Nephron (organoid): ENCODE results near the gene KHDC1.
"Not testable (repeated sequence)": the region's sequence is repeated elsewhere in the genome, so short reads cannot be mapped to it uniquely, and the experiment has no call there.

Experiments used
- H3K27ac Mint-ChIP-seq, 3 experiments: 2 replicates each; pipeline ENCODE4 v1.8.0; 2020; ENCODE audit warnings: mixed read lengths in 3 of 3, mild to moderate bottlenecking in 2 of 3, moderate library complexity in 1 of 3
- H3K27me3 Mint-ChIP-seq: 2 replicates; pipeline ENCODE4 v1.8.0; 2021; ENCODE audit warnings: low read depth, mild to moderate bottlenecking, moderate library complexity, mixed read lengths
- H3K36me3 Mint-ChIP-seq: 2 replicates; pipeline ENCODE4 v1.8.0; 2020; ENCODE audit warnings: low read depth, mixed read lengths
- H3K4me1 Mint-ChIP-seq: 2 replicates; pipeline ENCODE4 v1.8.0; 2020; ENCODE audit warnings: mixed read lengths
- H3K4me3 Mint-ChIP-seq, 3 experiments: 2 replicates each; pipeline ENCODE4 v1.8.0; 2020; ENCODE audit warnings: mild to moderate bottlenecking in 3 of 3, mixed read lengths in 3 of 3, moderate library complexity in 2 of 3
- H3K9me3 Mint-ChIP-seq: 2 replicates; pipeline ENCODE4 v1.8.0; 2020; ENCODE audit warnings: mixed read lengths
- TF ChIP-seq, protein P1 (sequence below), 3 experiments: fragments of 200-600 bp; sonication (generic); IDR thresholded peaks; one replicate each; pipeline ENCODE4 v1.5.0; 2021; ENCODE audit warnings: antibody characterized with exemption in 3 of 3; ENCODE audit not compliant: unreplicated experiment in 3 of 3

KHDC1 gene

DNA sequence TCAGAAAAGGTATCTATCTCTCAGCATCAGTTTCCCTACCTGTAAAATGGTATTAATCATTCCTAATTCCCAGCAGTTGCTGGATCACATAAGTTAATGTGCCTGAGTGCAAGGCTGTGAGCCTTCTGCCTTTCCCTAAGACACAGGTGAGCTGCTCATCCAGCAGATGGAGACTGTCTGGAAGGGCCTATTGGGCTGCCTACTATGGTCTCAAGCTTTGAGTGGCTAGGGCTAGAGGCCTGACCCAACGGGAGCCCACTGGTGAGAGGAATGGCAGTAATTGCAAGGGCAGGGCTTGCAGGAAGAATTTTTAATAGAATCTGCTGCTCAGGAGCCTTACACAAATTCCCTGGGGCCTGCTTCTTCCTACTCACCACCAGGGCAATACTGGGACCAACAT is 4.3 kb downstream of the KHDC1 start:
- peaks cover 6% of the 10 kb centered on the region for H3K4me1 Mint-ChIP-seq
- H3K27ac Mint-ChIP-seq = no peak overlapping the region
- H3K36me3 Mint-ChIP-seq = no peaks in the 10 kb centered on the region
- H3K4me3 Mint-ChIP-seq = no peak overlapping the region
- TF ChIP-seq, protein P1, sequence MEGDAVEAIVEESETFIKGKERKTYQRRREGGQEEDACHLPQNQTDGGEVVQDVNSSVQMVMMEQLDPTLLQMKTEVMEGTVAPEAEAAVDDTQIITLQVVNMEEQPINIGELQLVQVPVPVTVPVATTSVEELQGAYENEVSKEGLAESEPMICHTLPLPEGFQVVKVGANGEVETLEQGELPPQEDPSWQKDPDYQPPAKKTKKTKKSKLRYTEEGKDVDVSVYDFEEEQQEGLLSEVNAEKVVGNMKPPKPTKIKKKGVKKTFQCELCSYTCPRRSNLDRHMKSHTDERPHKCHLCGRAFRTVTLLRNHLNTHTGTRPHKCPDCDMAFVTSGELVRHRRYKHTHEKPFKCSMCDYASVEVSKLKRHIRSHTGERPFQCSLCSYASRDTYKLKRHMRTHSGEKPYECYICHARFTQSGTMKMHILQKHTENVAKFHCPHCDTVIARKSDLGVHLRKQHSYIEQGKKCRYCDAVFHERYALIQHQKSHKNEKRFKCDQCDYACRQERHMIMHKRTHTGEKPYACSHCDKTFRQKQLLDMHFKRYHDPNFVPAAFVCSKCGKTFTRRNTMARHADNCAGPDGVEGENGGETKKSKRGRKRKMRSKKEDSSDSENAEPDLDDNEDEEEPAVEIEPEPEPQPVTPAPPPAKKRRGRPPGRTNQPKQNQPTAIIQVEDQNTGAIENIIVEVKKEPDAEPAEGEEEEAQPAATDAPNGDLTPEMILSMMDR (IDR thresholded peaks at IDR 0.05; ENCODE audit: unreplicated experiment in 3 of 3) = no peak
- no peaks in the 10 kb centered on the region for H3K27me3 Mint-ChIP-seq
- H3K9me3 Mint-ChIP-seq = no peaks in the 10 kb centered on the region

DNA sequence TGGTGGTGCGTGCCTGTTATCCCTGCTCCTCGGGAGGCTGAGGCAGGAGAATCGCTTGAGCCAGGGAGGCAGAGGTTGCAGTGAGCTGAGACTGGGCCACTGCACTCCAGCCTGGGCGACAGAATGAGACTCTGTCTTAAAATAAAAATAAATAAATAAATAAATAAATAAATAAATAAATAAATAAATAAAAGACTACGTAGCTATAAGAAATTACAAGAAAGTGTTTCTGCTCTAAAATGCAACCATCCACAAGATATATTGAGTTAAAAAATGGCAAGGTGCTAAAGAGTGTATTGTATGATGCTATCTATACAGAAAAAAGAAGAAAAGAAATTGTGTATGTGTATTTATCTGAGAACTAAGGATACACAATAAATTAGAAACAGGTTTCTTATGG is 8.7 kb downstream of the KHDC1 start:
- not testable (repeated sequence) for H3K27me3 Mint-ChIP-seq, H3K27ac Mint-ChIP-seq, H3K4me3 Mint-ChIP-seq, H3K9me3 Mint-ChIP-seq, H3K4me1 Mint-ChIP-seq, H3K36me3 Mint-ChIP-seq

DNA sequence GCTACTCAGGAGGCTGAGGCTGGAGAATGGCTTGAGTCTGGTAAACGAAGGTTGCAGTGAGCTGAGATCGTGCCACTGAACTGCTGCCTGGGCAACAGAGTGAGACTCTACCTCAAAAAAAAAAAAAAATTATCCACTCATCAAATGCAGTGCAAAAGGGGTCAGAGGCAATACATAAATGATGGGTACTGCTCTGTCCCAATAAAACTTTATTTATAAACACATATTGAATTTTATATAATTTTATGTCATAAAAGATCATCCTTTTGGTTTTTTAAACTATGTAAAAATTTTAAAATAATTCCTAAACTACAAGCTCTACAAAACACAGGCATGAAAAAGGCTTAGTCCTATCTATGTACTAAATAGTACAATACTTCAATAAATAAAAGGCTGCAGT is 10.3 kb downstream of the KHDC1 start:
- TF ChIP-seq, protein P1 (IDR thresholded peaks at IDR 0.05; ENCODE audit: unreplicated experiment in 3 of 3) = no peak
- Mint-ChIP-seq H3K9me3 (no peaks in the 10 kb centered on the region), H3K36me3 (no peaks in the 10 kb centered on the region), H3K27me3 (no peaks in the 10 kb centered on the region), H3K27ac (no peak overlapping the region), H3K4me3 (no peak overlapping the region), H3K4me1 (peaks cover 9% of the 10 kb centered on the region)

DNA sequence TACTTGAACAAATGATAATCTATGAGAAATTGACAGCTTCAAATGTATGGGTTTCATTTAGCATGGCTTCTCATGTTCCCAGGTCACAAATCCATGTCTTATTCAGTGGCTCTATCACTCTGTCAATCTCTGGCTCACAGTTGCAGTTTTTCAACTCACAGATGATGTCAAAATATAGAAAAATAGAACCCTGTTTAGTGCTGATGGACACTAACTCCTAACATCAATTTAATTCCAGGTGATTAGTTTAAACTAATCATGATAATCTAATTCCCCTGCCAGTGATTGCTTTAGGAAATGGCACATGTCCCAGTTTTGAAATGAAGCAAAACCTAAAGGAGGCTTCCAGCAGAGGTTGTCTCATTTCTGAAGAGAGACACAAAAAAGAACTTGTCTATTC is 13.0 kb downstream of the KHDC1 start:
- Mint-ChIP-seq H3K27ac (peak overlapping the region in 1 of 3 experiments; percentile 53), H3K27me3 (no peaks in the 10 kb centered on the region), H3K36me3 (no peaks in the 10 kb centered on the region), H3K4me3 (no peak overlapping the region), H3K4me1 (peaks cover 9% of the 10 kb centered on the region), H3K9me3 (no peaks in the 10 kb centered on the region)
- TF ChIP-seq, protein P1 (IDR thresholded peaks at IDR 0.05; ENCODE audit: unreplicated experiment in 3 of 3) = no peak

GRCh38 chr6:73248192-73248903 is 14.6 kb downstream of the KHDC1 start:
- no peaks in the 10 kb centered on the region for H3K27me3 Mint-ChIP-seq
- peak overlapping the region; percentile 38 to 72 (median 46) for H3K27ac Mint-ChIP-seq
- TF ChIP-seq, protein P1 (IDR thresholded peaks at IDR 0.05; ENCODE audit: unreplicated experiment in 3 of 3) = no peak
- no peaks in the 10 kb centered on the region for H3K9me3 Mint-ChIP-seq
- H3K4me1 Mint-ChIP-seq = peaks cover 9% of the 10 kb centered on the region
- H3K4me3 Mint-ChIP-seq = no peak overlapping the region
- H3K36me3 Mint-ChIP-seq = no peaks in the 10 kb centered on the region

GRCh38 chr6:73242001-73242400 is 21.0 kb downstream of the KHDC1 start:
- no peaks in the 10 kb centered on the region for H3K9me3 Mint-ChIP-seq

More at GRCh38 chr6:73242001-73242400, 21.0 kb downstream of the KHDC1 start:
- TF ChIP-seq, protein P1 (IDR thresholded peaks at IDR 0.05; ENCODE audit: unreplicated experiment in 3 of 3) = no peak
- no peaks in the 10 kb centered on the region for H3K4me1 Mint-ChIP-seq
- H3K27ac Mint-ChIP-seq = no peak overlapping the region
- H3K36me3 Mint-ChIP-seq = no peaks in the 10 kb centered on the region
- no peak overlapping the region for H3K4me3 Mint-ChIP-seq
- no peaks in the 10 kb centered on the region for H3K27me3 Mint-ChIP-seq
